CD14-positive monocyte (primary cell): Measurements from ENCODE around the gene MXI1. TPM values are rescaled to one million over a fixed set of nuclear protein-coding genes. Genes with fewer than 3 reads are reported as not detected.

Experiments
- DNase-seq, 3 donors: peaks; one replicate each; pipeline ENCODE4 v3.0.0-alpha.2; 2011 to 2022
- H2AFZ ChIP-seq: 2 replicates; pipeline ENCODE4 v1.6.0; 2012; ENCODE audit warnings: mild to moderate bottlenecking, low read depth, low read length, inconsistent platforms; ENCODE audit not compliant: insufficient read depth, poor library complexity, severe bottlenecking
- H3K27ac ChIP-seq, 2 donors: 1 replicate in 1 of 2; 2 replicates in 1 of 2; pipeline ENCODE4 v1.5.1; 2012 to 2013; ENCODE audit warnings: low read length in 2 of 2, control low read depth in 1 of 2, inconsistent platforms in 1 of 2, low read depth in 1 of 2, mild to moderate bottlenecking in 1 of 2
- H3K27me3 ChIP-seq, 2 donors: one replicate each; pipeline versions ENCODE4 v1.6.0 to v1.6.1; 2011 to 2013; ENCODE audit warnings: low read length in 2 of 2; ENCODE audit not compliant: control insufficient read depth in 2 of 2, insufficient read depth in 2 of 2
- H3K36me3 ChIP-seq, 2 donors: replicated peaks in 1 of 2; 1 replicate in 1 of 2; 2 replicates in 1 of 2; pipeline versions ENCODE4 v1.5.1 to v1.6.1; 2012 to 2013; ENCODE audit warnings: low read length in 2 of 2, control low read depth in 1 of 2, inconsistent platforms in 1 of 2, mild to moderate bottlenecking in 1 of 2; ENCODE audit not compliant: insufficient read depth in 2 of 2, control insufficient read depth in 1 of 2
- H3K4me1 ChIP-seq, 2 donors: 1 replicate in 1 of 2; 2 replicates in 1 of 2; pipeline versions ENCODE4 v1.5.1 to v1.6.1; 2012 to 2013; ENCODE audit warnings: low read length in 2 of 2, control low read depth in 1 of 2, inconsistent platforms in 1 of 2, mild to moderate bottlenecking in 1 of 2, moderate library complexity in 1 of 2; ENCODE audit not compliant: insufficient read depth in 2 of 2, control insufficient read depth in 1 of 2
- H3K4me2 ChIP-seq: replicated peaks from 2 replicates; pipeline ENCODE3; 2012; ENCODE audit warnings: low read length, moderate library complexity, mild to moderate bottlenecking; ENCODE audit not compliant: poor library complexity, severe bottlenecking; ENCODE audit errors: extremely low read depth
- H3K4me3 ChIP-seq, 3 experiments: fragments of 200-600 bp in 1 of 3; sonication (generic) in 1 of 3; replicated peaks in 1 of 3; 1 replicate in 2 of 3; 2 replicates in 1 of 3; pipeline ENCODE4 v1.5.1; 2011 to 2013; ENCODE audit warnings: low read length in 3 of 3, mild to moderate bottlenecking in 3 of 3, control low read depth in 2 of 3, low read depth in 2 of 3, inconsistent platforms in 1 of 3, moderate library complexity in 1 of 3
- H3K79me2 ChIP-seq: 2 replicates; pipeline ENCODE4 v1.6.0; 2012; ENCODE audit warnings: mild to moderate bottlenecking, control low read depth, inconsistent platforms, low read length, moderate library complexity; ENCODE audit not compliant: insufficient read depth
- H3K9ac ChIP-seq: 2 replicates; pipeline ENCODE4 v1.6.0; 2017; ENCODE audit warnings: low read length, mild to moderate bottlenecking; ENCODE audit not compliant: insufficient read depth, poor library complexity, severe bottlenecking
- H3K9me3 ChIP-seq, 2 donors: replicated peaks in 1 of 2; 1 replicate in 1 of 2; 2 replicates in 1 of 2; pipeline versions ENCODE4 v1.5.1 to v1.6.1; 2012 to 2013; ENCODE audit warnings: low read length in 2 of 2, control low read depth in 1 of 2; ENCODE audit not compliant: control insufficient read depth in 1 of 2, insufficient read depth in 1 of 2
- H4K20me1 ChIP-seq: 2 replicates; pipeline ENCODE4 v1.6.0; 2012; ENCODE audit warnings: mild to moderate bottlenecking, low read length, control low read depth, moderate library complexity; ENCODE audit not compliant: insufficient read depth
- H3K27ac Mint-ChIP-seq, 7 donors: one replicate each; pipeline ENCODE4 v1.8.0; 2020; ENCODE audit warnings: mild to moderate bottlenecking in 7 of 7, mixed read lengths in 7 of 7, moderate library complexity in 6 of 7, inconsistent platforms in 2 of 7
- H3K27me3 Mint-ChIP-seq, 3 donors: one replicate each; pipeline ENCODE4 v1.8.0; 2021 to 2022; ENCODE audit warnings: low read depth in 3 of 3, mild to moderate bottlenecking in 3 of 3, mixed read lengths in 3 of 3, moderate library complexity in 3 of 3, inconsistent platforms in 1 of 3
- H3K36me3 Mint-ChIP-seq, 2 donors: one replicate each; pipeline ENCODE4 v1.8.0; 2020; ENCODE audit warnings: mixed read lengths in 2 of 2, inconsistent platforms in 1 of 2, mild to moderate bottlenecking in 1 of 2
- H3K4me1 Mint-ChIP-seq: one replicate; pipeline ENCODE4 v1.8.0; 2020; ENCODE audit warnings: mild to moderate bottlenecking, mixed read lengths
- H3K4me3 Mint-ChIP-seq, 2 donors: one replicate each; pipeline ENCODE4 v1.8.0; 2020; ENCODE audit warnings: mild to moderate bottlenecking in 2 of 2, mixed read lengths in 2 of 2, moderate library complexity in 1 of 2
- H3K9me3 Mint-ChIP-seq, 7 donors: one replicate each; pipeline ENCODE4 v1.8.0; 2020 to 2022; ENCODE audit warnings: mixed read lengths in 7 of 7, mild to moderate bottlenecking in 6 of 7, moderate library complexity in 6 of 7, inconsistent platforms in 2 of 7
- CTCF ChIP-seq: fragments of 200-600 bp; IDR thresholded peaks from one replicate; pipeline ENCODE4 v1.8.0; 2022; ENCODE audit warnings: antibody characterized with exemption, mild to moderate bottlenecking
- WGBS: methylation state at CpG from one replicate; pipeline ENCODE4 v1.1.5; 2013; ENCODE audit warnings: missing lambda C conversion rate; ENCODE audit not compliant: insufficient coverage; 5-methylcytosine and 5-hydroxymethylcytosine counted together
- intact Hi-C, 2 donors: fragments of 100-400 bp; cut with micrococcal nuclease; formaldehyde crosslinking; loops; one replicate each; pipeline versions ENCODE4 v1.15.0 to v1.15.1; 2023
- polyA plus RNA-seq, 3 donors: library from polyadenylated mRNA; depleted of rRNA in 1 of 3; unstranded in 2 of 3; stranded (reverse) in 1 of 3; fragments of 300-500 nt in 2 of 3; fragments of >200 nt in 1 of 3; fragmentation: Illumina TruSeq in 2 of 3; gene quantifications; 1 replicate in 2 of 3; 2 replicates in 1 of 3; pipeline ENCODE4 v1.2.3, GENCODE V29; 2012 to 2021

Gene MXI1
- polyA plus RNA-seq, 3 donors: 13.1 to 25.7 (median 21.6) TPM

GRCh38 chr10:110304394-110304779 lies 97.0 kb downstream of the MXI1 start:
- Histone ChIP-seq H3K27me3 (no peaks in the 10 kb centered on the region), H3K79me2 (peaks cover 54% of the 10 kb centered on the region), H3K4me3 (peak overlapping the region; percentile 67 to 89 (median 88)), H3K36me3 (peaks cover 38 to 39% of the 10 kb centered on the region in 2 donors), H2AFZ (peak overlapping the region; percentile 89), H3K27ac (peak overlapping the region; percentile 77 to 91), H3K9ac (peak overlapping the region; percentile 97), H3K4me1 (peaks cover 28 to 51% of the 10 kb centered on the region in 2 donors), H3K9me3 (no peaks in the 10 kb centered on the region), H4K20me1 (peaks cover 34% of the 10 kb centered on the region), H3K4me2 (peak overlapping the region; percentile 81)
- no peak for DNase-seq
- WGBS: under 1% methylated on average over 32 of the region's 42 CpGs
- Mint-ChIP-seq H3K4me1 (peaks cover 51% of the 10 kb centered on the region), H3K27me3 (peaks cover 0 to 4% (median 0%) of the 10 kb centered on the region in 3 donors), H3K27ac (peak overlapping the region; percentile 93 to 99 (median 97)), H3K9me3 (peaks cover 0 to 3% (median 0%) of the 10 kb centered on the region in 7 donors), H3K4me3 (peak overlapping the region; percentile 94 to 98), H3K36me3 (peaks cover 31 to 33% of the 10 kb centered on the region in 2 donors)
- intact Hi-C loops: loop anchor here (5.0 to 10.0 kb wide), 2 partner anchors 260 to 613 kb away; partner anchors contain the start of genes BBIP1 (in 1 of the 2), SHOC2 (in 1 of the 2) and SMC3 (in 1 of the 2)
- TF ChIP-seq CTCF: no peak

GRCh38 chr10:110304780-110305421 lies 97.5 kb downstream of the MXI1 start, which contains the start of gene SMNDC1:
SMNDC1 (minus strand) TSS chr10:110304920; CDS start chr10:110303587, 1,333 bp downstream.
- H3K27me3 Mint-ChIP-seq: peaks cover 0 to 4% (median 0%) of the 10 kb centered on the region in 3 donors
- Histone ChIP-seq H3K36me3 (peaks cover 33 to 34% of the 10 kb centered on the region in 2 donors), H3K9me3 (no peaks in the 10 kb centered on the region), H3K4me1 (peaks cover 31 to 55% of the 10 kb centered on the region in 2 donors), H3K27ac (peak within 1 kb of the TSS; percentile 77 to 91), H3K4me3 (peak within 1 kb of the TSS; percentile 67 to 89 (median 88)), H3K4me2 (peak within 1 kb of the TSS; percentile 81), H3K79me2 (peaks cover 49% of the 10 kb centered on the region), H3K9ac (peak within 1 kb of the TSS; percentile 97), H2AFZ (peak within 1 kb of the TSS; percentile 89), H3K27me3 (no peaks in the 10 kb centered on the region), H4K20me1 (peaks cover 29% of the 10 kb centered on the region)
- no peak for TF ChIP-seq CTCF
- H3K4me3 Mint-ChIP-seq: peak within 1 kb of the TSS; percentile 94 to 98
- peak within 1 kb of the TSS; percentile 93 to 99 (median 97) for H3K27ac Mint-ChIP-seq
- peaks cover 0 to 3% (median 0%) of the 10 kb centered on the region in 7 donors for H3K9me3 Mint-ChIP-seq
- peaks cover 30% of the 10 kb centered on the region in 2 donors for H3K36me3 Mint-ChIP-seq
- intact Hi-C loops: loop anchor here (5.0 to 10.0 kb wide), 5 partner anchors 107 to 612 kb away; partner anchors contain the start of genes SMC3 (in 2 of the 2), BBIP1 (in 1 of the 2), DUSP5 (in 1 of the 2) and SHOC2 (in 1 of the 2)
- peak; percentile 97 to 99 (median 97) for DNase-seq
- peaks cover 51% of the 10 kb centered on the region for H3K4me1 Mint-ChIP-seq
- under 1% methylated on average over 31 of the region's 42 CpGs for WGBS
